Left forelimb (tissue), 1 donor: ENCODE results near the gene GALNT13.

Source experiments
- DNase-seq: peaks from one replicate; pipeline ENCODE4 v3.0.0-alpha.2; 2018; ENCODE audit warnings: low spot score

The GALNT13 gene

DNA sequence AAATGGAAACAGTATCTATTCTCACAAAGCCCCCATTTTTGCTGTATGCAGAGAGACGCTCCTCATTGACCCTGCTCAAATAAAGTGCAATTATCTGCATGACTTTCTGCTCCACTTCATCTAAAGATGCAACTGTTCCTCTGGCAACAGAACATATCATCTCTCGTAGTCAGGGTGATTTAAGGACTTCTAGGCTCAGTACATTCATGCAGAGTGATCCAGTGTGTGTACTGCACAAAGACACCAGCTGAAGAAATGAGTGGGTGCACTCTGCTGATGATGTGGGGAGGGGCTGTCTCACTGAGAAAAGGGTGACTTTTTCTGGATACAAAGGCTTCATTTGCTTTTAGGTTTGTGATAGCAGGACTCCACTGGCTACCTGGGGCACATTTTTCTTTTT, 355.2 kb downstream of the GALNT13 start:
- no peak for DNase-seq

DNA sequence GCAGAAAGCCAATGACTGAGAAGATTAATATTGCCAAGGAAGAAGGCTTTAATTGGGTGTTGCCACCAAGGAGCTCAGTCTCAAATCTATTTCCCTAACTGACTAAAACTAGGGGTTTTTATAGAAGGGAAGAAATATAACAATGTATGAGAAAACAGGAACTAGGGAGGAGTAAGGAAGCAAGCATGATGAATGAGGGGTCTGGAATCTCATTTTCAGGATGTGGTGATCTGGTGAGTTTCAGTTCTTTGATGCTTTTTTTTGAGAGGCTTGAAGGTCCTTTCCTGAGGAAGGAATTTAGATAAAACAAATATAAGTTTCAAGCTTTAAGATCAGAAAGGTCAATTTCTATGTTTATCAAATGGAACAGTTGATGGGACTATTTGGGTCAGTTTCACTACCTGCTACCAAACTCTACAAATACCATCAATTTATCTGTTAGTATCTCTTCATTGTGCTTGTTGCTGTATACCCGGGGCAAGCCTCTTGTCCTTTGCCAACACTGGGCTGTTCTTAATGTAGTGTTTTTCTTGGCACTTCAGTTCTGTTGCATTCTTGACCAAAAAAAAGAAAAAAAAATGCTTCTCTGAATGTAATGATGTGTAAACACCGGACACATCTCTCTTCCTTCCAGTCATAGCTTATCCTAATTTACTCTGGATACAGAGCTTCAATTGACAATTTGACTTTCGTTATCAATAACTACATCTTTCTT, 357.0 kb downstream of the GALNT13 start:
- no peak for DNase-seq

DNA sequence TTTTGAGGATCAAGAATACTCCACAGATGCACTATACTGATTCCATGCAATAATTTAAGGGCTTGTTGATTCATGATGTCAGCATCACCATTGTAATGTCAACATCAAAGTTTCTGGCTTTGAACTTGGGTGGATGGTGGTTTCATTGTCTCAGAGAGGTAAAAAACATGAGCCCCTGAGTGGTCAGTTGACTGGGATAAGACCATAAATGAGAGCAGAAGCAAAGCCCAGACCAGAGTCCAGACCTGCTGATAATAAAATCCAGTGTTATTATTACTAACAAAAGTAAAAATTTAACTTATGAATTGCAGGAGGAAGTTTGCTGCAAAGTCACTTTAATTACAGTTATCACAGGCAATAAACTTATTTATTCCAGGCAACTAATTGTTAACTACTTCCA, 358.2 kb downstream of the GALNT13 start:
- DNase-seq: no peak

DNA sequence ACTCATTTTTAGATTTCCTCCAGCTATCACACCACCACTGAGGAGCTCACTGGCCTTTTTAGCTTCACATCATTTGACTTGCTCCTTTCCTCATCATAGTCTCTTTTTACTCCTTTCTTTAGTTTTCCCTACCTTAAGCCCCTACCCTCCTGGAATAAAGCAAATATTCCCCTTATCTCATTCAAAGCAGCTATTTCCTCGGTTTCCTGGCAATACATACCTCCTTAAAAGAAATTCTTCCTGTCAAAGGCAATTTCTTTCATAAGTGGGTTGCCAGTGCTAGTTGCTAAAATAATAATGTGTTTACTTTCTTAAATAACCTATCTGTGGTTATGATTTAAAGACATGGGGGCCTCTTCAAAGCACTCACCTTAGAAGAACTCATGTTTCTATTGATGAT, 359.3 kb downstream of the GALNT13 start:
- DNase-seq: no peak

DNA sequence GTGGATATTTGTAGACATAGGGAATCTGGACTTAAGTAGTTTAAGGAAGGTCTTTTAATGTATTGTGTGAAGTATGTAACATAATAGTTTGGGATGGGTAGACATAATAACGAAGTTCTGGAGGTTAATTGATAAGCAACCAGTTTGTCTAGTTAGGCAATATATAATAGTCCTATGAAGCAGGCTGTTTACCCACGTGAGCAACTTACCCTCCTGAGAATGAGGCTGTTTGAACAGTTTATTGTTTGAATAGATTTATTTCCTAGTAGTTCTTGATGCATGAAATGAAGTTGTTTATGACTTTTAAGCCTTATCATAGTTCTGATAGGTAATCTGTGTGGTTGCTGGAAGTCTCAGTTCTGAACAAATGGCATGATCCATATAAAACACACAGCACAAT, 361.5 kb downstream of the GALNT13 start:
- no peak for DNase-seq

DNA sequence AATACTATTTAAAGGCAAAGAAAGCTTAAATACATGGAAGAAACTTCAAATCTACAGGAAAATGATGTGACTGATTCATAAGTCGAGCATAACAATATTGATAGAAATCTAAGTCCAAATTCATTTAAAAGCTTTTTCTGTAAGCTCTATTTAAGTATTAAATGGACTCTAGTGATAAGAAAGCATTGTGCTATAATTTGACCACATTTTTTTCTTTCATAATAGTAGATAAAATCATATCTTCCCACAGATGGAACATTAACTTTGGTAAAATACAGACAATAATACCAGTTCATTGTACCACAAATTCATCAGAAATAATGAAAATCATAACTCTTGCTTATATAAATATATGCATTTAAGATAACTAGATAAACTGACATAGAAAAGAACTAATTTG, 366.5 kb downstream of the GALNT13 start:
- no peak for DNase-seq

DNA sequence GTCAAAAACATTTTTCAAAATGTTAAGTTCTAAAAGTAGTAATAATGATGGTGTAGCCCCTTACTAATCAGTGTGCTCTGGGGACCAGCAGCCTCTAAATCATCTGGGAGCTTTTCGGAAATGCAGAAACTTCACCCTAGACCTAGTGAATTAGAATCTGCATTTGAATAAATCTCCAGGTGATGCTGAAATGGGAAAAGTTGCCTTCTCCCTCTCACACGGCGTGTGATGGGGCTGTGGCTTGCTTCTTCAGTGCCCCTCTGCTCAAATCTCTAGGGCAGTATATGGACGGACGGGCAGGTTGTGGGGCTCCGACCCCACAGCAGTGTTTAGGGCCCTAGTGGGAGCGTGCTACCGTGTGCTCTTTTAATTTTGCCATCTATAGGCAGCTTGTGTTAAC, 368.6 kb downstream of the GALNT13 start:
- DNase-seq: no peak

DNA sequence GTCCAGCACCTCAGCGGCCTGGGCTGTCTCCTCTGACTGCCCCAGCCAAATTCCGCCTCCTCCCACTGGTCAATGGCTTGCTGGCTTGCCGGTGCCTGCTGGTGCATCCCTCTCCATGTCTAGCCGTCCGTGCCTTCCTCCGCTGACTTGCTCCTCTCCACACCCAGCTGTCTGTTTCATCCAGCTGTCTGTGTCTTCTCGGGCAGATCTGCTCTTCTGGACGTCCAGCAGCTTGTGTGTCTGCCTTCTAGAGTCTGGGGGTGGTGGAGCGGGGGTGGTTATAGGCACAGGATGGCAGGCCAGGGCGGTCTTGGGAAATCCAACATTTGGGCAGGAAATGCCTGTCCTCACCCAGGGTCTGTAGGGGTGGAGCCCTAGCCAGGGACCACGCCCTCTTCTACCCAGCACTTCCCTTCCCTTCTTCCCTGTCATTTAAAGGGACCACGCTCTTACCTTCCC, 369.2 kb downstream of the GALNT13 start:
- no peak for DNase-seq

DNA sequence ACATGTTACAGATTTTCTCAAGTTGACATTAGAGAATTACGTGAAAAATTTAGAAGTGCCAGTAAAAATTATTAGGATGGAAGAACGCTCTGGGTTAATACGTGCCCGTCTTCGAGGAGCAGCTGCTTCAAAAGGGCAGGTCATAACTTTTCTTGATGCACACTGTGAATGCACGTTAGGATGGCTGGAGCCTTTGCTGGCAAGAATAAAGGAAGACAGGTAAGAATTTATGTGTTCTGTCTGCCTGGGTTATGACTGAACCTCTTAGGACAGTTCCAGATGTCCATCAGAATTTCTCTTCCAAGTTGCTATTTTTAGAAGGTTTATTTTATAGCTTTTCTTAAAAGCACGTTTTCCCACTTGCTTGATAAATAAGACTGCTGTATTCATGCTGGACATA, 371.0 kb downstream of the GALNT13 start:
- no peak for DNase-seq

DNA sequence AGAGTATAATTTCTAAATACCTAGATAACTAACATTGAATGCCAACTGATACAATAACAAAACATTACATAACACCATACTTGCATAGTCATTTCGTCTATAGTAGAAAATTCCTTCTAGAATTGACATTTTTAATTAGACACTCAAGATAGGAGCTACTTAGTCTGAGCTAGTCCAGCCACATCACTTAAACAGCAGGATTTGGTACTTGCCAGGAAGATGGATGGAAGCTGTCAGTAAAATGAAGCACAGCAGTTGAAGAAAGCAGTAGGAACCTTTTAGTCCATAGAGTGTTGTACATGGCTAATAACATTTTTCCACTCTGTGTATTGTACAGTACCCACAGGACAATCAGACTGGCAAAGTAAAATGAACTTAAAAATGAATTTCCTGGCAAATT, 372.0 kb downstream of the GALNT13 start:
- no peak for DNase-seq

DNA sequence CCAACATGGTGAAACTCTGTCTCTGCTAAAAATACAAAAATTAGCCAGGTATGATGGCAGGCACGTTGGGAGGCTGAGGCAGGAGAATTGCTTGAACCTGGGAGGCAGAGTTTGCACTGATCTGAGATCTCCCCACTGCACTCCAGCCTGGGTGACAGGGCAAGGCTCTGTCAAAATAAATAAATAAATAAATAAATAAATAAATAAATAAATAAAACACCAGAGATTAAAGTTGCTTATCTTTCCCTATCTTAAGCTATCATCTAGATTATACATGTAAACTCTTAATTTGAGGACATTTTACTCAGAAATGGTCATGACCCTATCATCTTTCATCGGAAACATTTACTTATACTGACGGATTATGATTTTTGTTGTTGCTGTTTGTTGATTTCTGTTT, 373.2 kb downstream of the GALNT13 start:
- DNase-seq: no peak

DNA sequence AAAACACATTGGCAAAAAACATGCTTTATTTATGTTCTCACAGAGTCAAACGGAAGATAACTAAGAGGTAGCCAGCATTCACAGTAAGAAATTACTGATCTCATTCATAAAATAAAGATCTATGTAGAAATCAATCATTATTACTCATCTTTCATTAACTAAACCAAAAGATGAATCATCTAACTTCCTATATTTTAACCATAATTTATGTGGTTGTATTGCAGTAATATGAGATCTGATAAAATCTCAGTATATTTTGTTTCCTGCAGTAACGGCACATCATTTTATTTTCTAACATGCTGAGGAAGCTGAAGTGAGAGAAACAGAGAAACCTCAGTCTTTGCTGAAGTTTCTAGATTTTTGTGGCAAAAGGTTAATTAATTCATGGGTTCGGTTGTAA, 375.8 kb downstream of the GALNT13 start:
- DNase-seq: no peak

DNA sequence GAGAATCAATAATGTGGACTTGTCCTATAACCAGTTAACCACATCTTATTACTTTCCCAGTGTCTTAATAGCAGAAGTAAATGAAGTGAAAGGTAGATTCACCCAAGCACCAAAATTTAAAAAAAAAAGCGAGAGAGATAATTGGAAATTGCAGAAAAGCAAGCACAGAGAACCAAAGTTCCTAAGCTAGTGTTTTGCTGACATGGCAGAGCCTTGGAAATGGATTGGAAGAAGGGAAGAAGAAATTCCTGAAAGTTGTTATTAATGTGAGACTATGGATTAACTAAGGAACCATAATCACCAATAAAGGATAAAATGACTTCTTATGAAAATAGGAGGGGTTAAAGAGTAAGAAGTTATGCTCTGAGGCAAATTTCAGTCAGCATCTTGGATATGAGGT, 384.4 kb downstream of the GALNT13 start:
- no peak for DNase-seq

DNA sequence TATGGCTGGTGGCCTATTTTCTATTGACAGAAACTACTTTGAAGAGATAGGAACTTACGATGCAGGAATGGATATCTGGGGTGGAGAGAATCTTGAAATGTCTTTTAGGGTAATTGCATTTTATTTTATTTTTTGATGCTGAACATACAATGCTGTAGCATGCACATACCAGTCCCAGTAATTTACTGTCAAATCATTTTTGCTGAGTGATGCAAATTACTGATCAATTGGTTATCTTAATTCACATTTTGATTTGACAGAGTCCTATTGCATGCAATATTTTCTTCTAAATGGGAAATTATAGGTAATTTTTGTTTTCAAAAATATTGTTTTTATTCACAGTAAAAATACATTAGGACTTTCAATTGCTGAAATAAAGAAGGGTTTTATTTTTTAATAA, 387.3 kb downstream of the GALNT13 start:
- DNase-seq: no peak

DNA sequence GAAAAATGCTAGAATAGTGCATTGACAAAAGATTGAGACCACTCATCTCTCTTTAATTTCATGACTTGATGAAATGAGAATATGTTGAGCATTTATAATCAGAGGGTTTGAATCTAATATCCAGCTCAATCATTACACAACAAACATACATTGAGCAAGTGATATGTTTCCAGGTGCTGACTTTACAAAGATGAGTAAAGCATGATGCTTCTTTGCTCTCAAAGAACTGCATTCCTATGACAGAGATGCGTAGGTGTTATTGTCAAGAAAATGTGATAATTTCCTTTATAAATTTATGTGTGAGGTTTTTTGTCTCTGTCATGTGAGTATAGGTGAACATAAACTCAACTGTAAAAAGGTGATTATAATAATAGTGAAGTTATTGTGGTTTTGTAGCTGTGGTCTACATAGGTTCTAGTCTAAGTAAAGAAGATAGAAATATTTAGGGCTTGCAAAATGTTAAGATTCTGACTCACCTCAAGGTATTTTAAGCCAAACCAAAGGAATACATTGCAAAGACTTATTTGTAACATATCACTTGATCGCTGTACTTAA, 389.8 kb downstream of the GALNT13 start:
- no peak for DNase-seq

DNA sequence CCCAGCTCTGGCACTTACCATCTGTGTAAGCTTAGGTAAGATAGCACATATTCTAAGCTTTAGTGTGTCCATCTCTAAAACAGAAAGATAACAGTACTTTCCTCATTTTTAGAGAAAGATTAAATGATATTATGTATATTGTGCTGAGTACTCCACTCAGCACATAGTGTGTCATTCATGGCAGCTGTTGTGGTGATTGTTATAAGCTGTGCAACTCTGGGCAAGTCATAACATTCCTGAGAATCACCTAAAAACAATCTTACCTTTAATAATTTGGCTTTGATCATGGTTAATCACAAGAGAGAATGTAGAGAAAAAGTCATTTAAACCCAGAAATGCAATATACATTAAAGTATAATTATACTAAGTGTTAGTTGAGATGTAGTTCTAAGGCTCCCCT, 391.5 kb downstream of the GALNT13 start:
- DNase-seq: no peak

DNA sequence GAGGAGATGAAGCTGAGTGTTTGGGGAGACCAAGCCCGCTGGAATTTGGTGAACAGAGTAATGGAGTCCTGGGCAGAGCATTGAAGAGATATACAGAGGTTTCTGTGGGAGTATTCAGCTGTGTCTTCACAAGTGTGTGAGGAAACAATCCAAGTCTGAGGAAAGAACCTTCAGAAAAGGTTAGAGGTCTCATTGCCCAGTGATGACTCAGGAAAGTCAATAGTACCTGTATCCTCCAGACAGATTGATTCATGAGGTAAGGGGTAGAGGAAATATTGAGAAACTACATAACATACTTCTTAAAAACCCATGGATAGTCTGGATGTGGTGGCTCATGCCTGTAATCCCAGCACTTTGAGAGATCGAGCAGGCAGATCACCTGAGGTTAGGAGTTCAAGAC, 392.3 kb downstream of the GALNT13 start:
- no peak for DNase-seq

DNA sequence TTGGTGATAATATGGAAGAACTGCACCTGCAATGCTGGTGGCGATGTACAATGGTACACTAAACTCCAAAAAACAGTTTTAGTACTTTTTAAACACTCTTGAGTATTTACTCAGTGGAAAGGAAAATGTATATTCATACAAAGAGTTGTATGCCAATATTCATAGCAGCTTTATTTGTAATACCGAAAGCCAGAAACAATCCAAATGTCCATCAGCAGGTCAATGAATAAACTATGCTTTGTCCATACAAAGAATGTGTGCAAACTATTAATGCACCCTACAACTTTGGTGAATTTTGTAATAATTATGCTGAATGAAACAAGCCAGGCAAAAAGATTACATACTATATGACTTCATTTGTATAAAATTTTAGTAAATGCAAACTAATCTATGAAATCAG, 396.3 kb downstream of the GALNT13 start:
- no peak for DNase-seq

DNA sequence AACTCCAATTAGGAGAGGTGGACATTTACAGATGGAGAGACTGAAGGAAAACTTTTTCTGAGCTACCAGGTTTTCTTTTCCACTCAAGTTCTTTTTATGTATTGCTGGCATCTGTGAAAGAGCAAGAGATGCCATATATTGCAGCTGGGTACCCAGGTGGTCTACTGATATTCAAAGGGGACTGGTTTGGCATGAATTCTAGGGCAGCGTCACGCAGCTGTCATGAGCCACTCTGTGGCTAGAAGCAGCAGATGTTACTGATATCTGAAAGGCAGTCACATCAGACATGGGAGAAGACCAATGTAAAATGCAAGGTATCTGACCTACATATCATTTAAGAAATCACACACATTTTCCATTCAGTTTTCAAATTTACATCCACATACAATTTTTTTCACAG, 408.8 kb downstream of the GALNT13 start:
- no peak for DNase-seq

DNA sequence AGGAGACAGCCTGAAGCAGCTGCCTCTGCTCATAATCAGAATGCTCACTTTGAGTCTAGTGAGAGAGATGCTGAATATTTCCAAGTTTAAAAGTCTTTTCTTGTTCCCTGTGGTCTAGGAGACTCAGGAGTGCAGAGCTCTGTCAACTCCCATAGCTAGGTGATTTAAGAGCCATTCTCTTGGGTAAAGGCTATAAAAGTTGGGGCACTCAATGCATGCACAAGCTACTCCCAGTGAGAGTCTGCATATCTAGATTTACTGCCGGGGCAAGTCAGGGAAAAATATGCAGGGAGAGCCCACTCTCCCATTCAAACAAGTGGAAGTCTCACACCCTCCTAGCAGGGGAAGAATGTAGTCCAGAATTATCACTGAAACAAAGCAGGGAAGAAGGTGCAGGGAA, 418.1 kb downstream of the GALNT13 start:
- no peak for DNase-seq

DNA sequence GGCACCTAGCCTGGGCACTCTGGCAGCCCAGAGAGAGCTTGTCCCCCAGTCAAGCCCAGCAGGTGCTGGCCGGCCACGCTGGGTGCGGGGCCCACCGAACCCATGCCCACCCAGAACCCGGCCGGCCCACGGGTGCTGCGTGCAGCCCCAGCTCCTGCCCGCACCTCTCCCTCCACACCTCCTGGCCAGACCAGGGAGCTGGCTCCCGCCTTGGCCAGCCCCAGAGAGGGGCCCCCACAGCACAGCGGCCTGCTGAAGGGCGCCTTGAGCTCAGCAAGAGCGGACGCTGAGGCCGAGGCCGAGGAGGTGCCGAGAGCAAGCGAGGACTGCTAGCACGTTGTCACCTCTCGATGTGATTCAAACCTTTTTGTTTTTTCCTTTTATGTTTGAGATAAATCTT, 419.8 kb downstream of the GALNT13 start:
- no peak for DNase-seq

DNA sequence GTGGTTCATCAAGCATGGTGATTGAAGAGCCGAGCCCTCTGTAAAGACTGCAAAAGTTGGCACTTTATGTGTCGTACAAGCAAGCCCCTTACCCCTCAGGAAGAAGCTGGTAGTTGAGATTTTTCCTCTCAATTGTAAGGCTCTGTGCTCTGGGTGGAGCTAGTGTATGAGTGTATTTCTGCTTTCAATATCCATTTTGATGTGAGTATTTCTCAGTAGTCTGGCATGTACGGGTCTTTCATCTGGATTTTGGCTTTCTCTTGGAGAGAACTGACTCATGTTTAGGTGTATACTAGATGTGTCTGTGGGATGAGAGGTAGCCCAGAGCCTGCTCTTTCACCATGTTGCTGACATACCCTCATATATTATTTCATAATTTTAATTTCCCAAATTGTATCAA, 420.2 kb downstream of the GALNT13 start:
- DNase-seq: no peak

DNA sequence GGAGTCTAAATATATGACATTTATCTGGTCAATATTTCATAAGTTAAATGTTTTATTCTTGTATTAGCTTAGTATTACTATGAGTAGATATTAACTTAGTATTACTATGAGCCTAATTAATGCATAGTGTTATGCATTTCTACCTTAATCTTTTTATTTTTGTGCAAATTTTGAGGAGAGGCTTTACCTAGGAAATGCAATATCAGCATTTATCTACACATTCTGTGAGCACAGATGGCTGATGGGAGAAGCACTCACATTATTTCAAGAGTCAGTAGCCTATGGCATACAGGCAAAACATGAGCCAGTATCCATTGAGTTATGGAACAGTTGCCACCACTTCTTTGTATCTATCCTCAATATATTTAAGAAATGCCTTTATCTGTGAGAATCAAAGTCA, 422.1 kb downstream of the GALNT13 start:
- DNase-seq: no peak

DNA sequence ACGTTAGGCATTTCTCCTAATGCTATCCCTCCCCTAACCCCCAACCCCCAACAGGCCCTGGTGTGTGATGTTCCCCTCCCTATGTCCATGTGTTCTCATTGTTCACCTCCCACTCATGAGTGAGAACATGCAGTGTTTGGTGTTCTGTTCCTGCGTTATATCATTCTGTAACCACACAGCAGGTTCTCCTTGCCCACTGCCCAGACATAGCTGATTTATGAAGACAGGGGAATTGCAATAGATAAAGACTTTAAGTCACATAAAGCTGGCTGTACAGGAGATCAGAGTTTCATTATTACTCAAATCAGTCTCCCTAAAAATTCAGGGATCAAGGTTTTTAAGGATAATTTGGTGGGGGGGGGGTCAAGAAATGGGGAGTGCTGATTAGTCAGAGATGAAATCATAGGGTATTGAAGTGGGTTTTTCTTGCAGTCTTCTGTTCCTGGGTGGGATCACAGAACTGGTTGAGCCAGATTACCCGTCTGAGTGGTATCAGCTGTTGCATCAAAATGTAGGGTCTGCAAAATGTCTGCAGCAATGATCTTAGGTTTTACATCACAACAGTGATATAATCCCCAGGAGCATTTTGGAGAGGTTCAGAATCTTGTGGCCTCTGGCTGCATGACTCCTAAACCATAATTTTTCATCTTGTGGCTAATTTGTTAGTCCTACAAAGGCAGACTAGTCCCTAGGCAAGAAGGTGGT, 434.7 kb downstream of the GALNT13 start:
- no peak for DNase-seq
